ENCODE data around the gene ALOXE3.
"Not testable (repeated sequence)": the region's sequence is repeated elsewhere in the genome, so short reads cannot be mapped to it uniquely, and the experiment has no call there.

ALOXE3 gene

GRCh38 chr17:8074554-8074953, 43.8 kb downstream of the ALOXE3 start:
- DNase-seq = no peak

DNA sequence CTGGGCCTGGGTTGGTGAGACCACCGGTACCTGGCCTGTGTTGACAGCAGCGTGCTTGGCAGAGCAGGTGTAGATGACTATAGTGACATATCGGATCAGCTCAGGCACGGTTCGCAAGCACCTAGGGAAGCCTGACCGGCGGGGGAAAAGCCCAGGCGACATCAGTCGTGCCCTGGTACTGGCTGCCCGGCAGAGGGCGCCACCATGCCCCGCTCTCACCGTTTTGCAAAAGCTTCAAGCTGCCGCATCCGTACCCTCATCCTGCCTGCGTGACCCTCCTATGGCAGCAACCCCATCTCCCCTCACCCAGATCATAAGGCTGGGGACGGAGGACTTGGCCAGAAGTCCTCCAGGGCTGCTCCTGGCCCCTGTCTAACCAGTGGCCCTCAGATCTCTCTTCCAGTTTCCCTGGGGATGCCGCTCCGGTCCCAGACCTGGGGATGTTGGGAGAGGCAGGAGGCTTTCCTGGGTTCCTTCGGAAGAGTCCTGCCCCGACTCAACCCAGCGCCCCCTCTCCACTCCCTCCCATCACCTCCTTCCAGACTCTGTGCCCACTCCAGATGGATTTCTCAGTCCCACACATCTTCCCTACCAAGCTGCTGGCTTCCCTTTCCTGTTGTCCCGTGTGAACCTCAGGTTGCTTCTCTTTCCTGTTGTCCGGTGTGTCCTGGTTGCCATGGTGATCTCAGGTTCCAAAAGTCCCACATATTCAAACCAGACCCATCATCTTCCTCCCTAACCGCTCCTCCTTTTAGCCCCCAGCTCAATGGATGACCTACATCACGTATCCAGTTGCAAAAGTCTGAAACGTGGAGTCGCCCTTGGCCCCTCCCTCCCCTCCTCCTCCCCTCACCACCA, 44.5 kb downstream of the ALOXE3 start:
- DNase-seq = peak in 19 of 56 donors; percentile 2 to 67 (median 29)

GRCh38 chr17:8072729-8073461, 45.4 kb downstream of the ALOXE3 start:
- DNase-seq = no peak

- no peak for DNase-seq
Measured at GRCh38 chr17:8072341-8072728, 46.0 kb downstream of the ALOXE3 start.

DNA sequence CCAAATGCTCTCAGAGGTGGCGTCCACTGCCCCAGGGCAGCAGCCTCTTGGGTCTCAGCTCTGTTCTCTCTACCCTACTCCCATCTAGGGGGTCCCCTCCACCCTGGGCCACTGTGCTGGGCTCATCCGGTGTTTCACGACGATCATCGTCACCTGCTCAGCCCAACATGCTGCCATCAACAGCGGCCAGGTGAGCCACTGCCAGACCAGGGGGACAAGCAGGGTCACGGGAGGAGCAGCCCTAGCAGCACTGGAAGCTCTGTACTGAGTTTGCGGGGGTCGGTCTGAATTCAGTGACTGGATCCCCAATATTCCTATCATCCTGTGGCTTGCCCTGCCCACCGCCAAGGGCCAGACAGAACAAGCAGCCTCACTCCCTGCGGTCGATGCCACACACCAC, 46.8 kb downstream of the ALOXE3 start:
- DNase-seq = no peak

- no peak for DNase-seq
Measured at GRCh38 chr17:8069587-8069860, 48.8 kb downstream of the ALOXE3 start.

DNA sequence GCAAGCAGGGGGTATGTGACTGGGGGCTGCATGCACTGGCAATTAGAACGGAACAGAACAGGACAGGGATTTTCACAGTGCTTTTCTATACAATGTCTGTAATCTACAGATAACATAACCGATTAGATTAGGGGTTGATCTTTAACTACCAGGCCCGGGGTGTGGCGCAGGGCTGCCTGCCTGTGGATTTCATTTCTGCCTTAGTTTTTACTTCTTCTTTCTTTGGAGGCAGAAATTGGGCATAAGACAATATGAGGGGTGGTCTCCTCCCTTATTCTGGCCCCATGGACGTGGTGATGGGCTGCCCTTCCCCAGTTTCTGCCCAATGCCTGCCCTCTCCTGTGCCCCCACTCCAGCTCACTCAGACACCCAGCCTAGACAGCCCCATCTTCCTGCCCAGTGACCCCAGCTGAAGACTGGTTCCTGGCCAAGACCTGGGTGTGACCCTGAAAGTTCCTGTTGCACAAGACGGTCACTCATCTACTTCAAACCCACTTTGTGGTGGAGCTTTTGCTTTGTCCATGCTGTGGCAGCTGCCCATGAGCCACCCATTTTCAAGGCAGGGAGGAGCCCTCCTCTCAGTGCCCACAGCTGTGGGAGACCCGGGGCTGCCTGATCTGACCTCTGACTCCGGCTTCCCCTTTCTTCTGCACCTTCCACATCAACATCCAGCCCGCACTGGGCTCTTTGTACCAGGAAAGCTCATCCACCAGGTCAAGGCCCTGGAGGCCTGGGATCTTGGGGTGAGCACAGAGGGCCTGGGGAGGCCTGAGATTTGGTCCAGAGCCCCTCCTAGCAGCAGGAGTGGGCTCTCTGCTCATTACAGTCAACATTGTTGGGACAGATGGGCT, 49.4 kb downstream of the ALOXE3 start:
- DNase-seq = no peak

GRCh38 chr17:8067806-8068205, 50.5 kb downstream of the ALOXE3 start:
- no peak for DNase-seq

- no peak for DNase-seq
Measured at GRCh38 chr17:8066841-8067775, 51.2 kb downstream of the ALOXE3 start.

- no peak for DNase-seq
Measured at GRCh38 chr17:8064561-8065019, 53.7 kb downstream of the ALOXE3 start.

- DNase-seq = no peak
Measured at GRCh38 chr17:8063761-8064534, 54.4 kb downstream of the ALOXE3 start.

GRCh38 chr17:8062807-8063483, 55.4 kb downstream of the ALOXE3 start:
- no peak for DNase-seq

GRCh38 chr17:8062435-8062806, 55.9 kb downstream of the ALOXE3 start:
- DNase-seq = no peak

DNA sequence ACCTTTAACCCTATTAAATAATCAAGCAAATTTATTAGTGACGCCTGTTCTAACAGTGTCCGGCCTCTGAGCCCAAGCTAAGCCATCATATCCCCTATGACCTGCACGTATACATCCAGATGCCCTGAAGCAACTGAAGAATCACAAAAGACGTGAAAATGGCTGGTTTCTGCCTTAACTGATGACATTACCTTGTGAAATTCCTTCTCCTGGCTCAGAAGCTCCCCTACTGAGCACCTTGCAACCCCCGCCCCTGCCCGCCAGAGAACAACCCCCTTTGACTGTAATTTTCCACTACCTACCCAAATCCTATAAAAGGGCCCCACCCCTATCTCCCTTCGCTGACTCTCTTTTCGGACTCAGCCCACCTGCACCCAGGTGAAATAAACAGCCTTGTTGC, 56.5 kb downstream of the ALOXE3 start:
- DNase-seq = not testable (repeated sequence)

DNA sequence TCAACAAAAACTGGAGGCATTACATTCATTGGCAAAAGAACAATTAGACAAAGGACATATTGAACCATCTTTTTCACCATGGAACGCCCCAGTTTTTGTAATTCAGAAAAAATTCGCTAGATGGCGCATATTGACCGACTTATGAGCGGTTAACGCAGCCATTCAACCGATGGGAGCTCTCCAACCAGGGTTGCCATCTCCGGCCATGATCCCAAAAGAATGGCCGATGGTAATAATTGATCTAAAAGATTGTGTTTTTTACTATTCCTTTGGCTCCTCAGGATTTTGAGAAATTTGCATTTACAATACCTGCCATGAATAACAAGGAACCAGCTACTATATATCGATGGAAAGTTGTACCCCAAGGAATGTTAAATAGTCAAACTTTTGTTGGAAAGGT, 58.0 kb downstream of the ALOXE3 start:
- peak in 27 of 56 donors; percentile 6 to 79 (median 29) for DNase-seq

GRCh38 chr17:8059131-8059530, 59.2 kb downstream of the ALOXE3 start:
- no peak for DNase-seq

DNA sequence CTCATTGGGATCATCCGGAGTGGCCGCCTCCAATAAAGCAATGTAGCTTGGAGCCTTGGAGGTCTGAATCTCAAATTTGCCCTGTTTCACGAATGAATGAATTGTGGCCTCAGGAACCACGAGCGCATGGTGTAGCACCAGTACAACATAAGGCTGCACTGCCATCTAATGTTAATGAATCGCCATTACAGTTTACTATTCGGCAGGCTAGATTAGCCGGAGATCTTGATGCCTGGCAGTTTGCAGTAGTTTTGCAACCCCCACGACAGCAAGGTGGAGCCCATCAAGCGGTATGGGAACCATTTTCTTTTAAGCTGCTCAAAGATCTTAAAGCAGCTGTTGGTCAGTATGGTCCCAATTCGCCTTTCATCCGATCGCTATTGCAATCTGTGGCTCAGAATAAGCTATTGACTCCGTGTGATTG, 60.6 kb downstream of the ALOXE3 start:
- DNase-seq = peak in 19 of 56 donors; percentile 5 to 74 (median 35)

GRCh38 chr17:8056976-8057625, 61.2 kb downstream of the ALOXE3 start:
- DNase-seq = no peak
